Transverse colon (tissue), 4 donors: ENCODE measurements around the gene DNAJA4.

ENCODE experiments used
- EP300 ChIP-seq: sonication (generic); formaldehyde crosslinking; IDR thresholded peaks from one replicate; pipeline ENCODE4 v1.6.1; 2017; ENCODE audit warnings: antibody characterized with exemption, low read depth
- POLR2A ChIP-seq: fragments of 450-650 bp; IDR thresholded peaks from one replicate; pipeline ENCODE4 v1.6.1; 2016; ENCODE audit warnings: antibody characterized with exemption, mild to moderate bottlenecking, moderate library complexity
- POLR2AphosphoS5 ChIP-seq, 3 donors: sonication (generic); formaldehyde crosslinking; IDR thresholded peaks; one replicate each; pipeline ENCODE4 v1.6.1; 2016; ENCODE audit warnings: antibody characterized with exemption in 3 of 3
- TF ChIP-seq, protein P1 (sequence below), 5 experiments: fragments of 200-600 bp in 3 of 5; fragments of 450-650 bp in 2 of 5; sonication (generic) in 3 of 5; IDR thresholded peaks; 1 replicate in 2 of 5; 2 replicates in 3 of 5; pipeline ENCODE4 v1.5.1; 2016 to 2017; ENCODE audit warnings: antibody characterized with exemption in 5 of 5, inconsistent platforms in 3 of 5, mild to moderate bottlenecking in 2 of 5, moderate library complexity in 1 of 5

DNA sequence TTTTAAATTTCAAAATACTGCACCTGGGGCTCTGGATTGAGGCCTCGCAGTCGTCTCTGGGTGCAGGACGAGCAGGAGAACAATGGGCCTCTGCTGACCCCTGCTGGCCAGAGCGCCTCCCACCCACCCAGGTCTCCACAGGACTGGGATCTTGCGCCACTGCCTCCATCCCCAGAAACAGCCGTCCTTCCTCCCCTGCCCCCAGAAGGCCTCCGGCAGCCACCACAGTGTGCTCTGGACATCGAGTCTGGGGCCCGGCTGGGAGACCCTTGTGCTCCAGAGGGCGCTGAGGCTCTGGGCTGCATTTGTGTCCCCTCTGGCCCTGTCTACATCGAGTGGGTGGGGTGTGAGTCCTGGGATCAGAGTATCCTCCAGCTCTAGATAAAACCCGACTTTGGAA, 23.3 kb upstream of the DNAJA4 start:
- TF ChIP-seq, protein P1, sequence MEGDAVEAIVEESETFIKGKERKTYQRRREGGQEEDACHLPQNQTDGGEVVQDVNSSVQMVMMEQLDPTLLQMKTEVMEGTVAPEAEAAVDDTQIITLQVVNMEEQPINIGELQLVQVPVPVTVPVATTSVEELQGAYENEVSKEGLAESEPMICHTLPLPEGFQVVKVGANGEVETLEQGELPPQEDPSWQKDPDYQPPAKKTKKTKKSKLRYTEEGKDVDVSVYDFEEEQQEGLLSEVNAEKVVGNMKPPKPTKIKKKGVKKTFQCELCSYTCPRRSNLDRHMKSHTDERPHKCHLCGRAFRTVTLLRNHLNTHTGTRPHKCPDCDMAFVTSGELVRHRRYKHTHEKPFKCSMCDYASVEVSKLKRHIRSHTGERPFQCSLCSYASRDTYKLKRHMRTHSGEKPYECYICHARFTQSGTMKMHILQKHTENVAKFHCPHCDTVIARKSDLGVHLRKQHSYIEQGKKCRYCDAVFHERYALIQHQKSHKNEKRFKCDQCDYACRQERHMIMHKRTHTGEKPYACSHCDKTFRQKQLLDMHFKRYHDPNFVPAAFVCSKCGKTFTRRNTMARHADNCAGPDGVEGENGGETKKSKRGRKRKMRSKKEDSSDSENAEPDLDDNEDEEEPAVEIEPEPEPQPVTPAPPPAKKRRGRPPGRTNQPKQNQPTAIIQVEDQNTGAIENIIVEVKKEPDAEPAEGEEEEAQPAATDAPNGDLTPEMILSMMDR (IDR thresholded peaks at IDR 0.05) = peak; percentile 85 to 89 (median 87)
- TF ChIP-seq POLR2A = no peak
- no peak for TF ChIP-seq EP300
- TF ChIP-seq POLR2AphosphoS5 (IDR thresholded peaks at IDR 0.05) = no peak
